H9 (cell line): ENCODE data around the gene ANKMY1. TPM values are rescaled to one million over a fixed set of nuclear protein-coding genes. Genes with fewer than 3 reads are reported as not detected.

Experiments
- DNase-seq: peaks from one replicate; pipeline ENCODE4 v3.0.0-alpha.2; 2017
- H2AFZ ChIP-seq: one replicate; pipeline ENCODE4 v1.6.1; 2013; ENCODE audit warnings: mild to moderate bottlenecking, low read length, control low read depth, moderate library complexity
- H2AK5ac ChIP-seq: 2 replicates; pipeline ENCODE4 v1.6.1; 2013; ENCODE audit warnings: low read length, control low read depth, mixed read lengths; ENCODE audit not compliant: insufficient read length
- H2BK120ac ChIP-seq: one replicate; pipeline ENCODE4 v1.6.1; 2013; ENCODE audit warnings: low read depth, mild to moderate bottlenecking, low read length, control low read depth, inconsistent platforms; ENCODE audit not compliant: poor library complexity, severe bottlenecking
- H2BK12ac ChIP-seq: 2 replicates; pipeline ENCODE4 v1.6.1; 2013; ENCODE audit warnings: low read length, control low read depth, mixed read lengths, low read depth; ENCODE audit not compliant: insufficient read length
- H2BK15ac ChIP-seq: 2 replicates; pipeline ENCODE4 v1.6.1; 2013; ENCODE audit warnings: low read depth, low read length, control low read depth
- H2BK20ac ChIP-seq: one replicate; pipeline ENCODE4 v1.6.1; 2013; ENCODE audit warnings: low read depth, mild to moderate bottlenecking, low read length, control low read depth, inconsistent platforms; ENCODE audit not compliant: poor library complexity, severe bottlenecking
- H2BK5ac ChIP-seq: 2 replicates; pipeline ENCODE4 v1.6.1; 2013; ENCODE audit warnings: low read length, control low read depth, mixed read lengths; ENCODE audit not compliant: insufficient read length
- H3K14ac ChIP-seq: 2 replicates; pipeline ENCODE4 v1.6.1; 2013; ENCODE audit warnings: low read length, control low read depth; ENCODE audit not compliant: insufficient read depth
- H3K18ac ChIP-seq: 2 replicates; pipeline ENCODE4 v1.6.1; 2013; ENCODE audit warnings: low read depth, mild to moderate bottlenecking, mixed read lengths, low read length, control low read depth; ENCODE audit not compliant: insufficient read length
- H3K23ac ChIP-seq: 2 replicates; pipeline ENCODE4 v1.6.1; 2013; ENCODE audit warnings: low read length, control low read depth, mixed read lengths, low read depth; ENCODE audit not compliant: insufficient read length
- H3K23me2 ChIP-seq: 2 replicates; pipeline ENCODE4 v1.6.1; 2013; ENCODE audit warnings: low read depth, mild to moderate bottlenecking, mixed read lengths, low read length, control low read depth; ENCODE audit not compliant: insufficient read length, poor library complexity, severe bottlenecking
- H3K27ac ChIP-seq: 2 replicates; pipeline ENCODE4 v1.5.1; 2013; ENCODE audit warnings: low read length, control low read depth, mixed read lengths, low read depth; ENCODE audit not compliant: insufficient read length
- H3K27me3 ChIP-seq: 2 replicates; pipeline ENCODE4 v1.6.1; 2013; ENCODE audit warnings: low read length, control low read depth, inconsistent platforms; ENCODE audit not compliant: insufficient read depth
- H3K4ac ChIP-seq: 2 replicates; pipeline ENCODE4 v1.6.1; 2013; ENCODE audit warnings: low read depth, mild to moderate bottlenecking, control low read depth, inconsistent platforms, low read length, moderate library complexity
- H3K4me1 ChIP-seq: 2 replicates; pipeline ENCODE4 v1.6.1; 2013; ENCODE audit warnings: low read length, control low read depth, inconsistent platforms; ENCODE audit not compliant: insufficient read depth
- H3K4me2 ChIP-seq: 2 replicates; pipeline ENCODE4 v1.6.1; 2013; ENCODE audit warnings: low read length, control low read depth, mixed read lengths; ENCODE audit not compliant: insufficient read length, insufficient read depth
- H3K56ac ChIP-seq: 2 replicates; pipeline ENCODE4 v1.6.1; 2013; ENCODE audit warnings: low read depth, mild to moderate bottlenecking, mixed read lengths, low read length, control low read depth; ENCODE audit not compliant: insufficient read length
- H3K79me1 ChIP-seq: 2 replicates; pipeline ENCODE4 v1.6.1; 2013; ENCODE audit warnings: low read depth, mild to moderate bottlenecking, moderate library complexity, low read length, control low read depth, inconsistent platforms; ENCODE audit not compliant: insufficient read depth, poor library complexity, severe bottlenecking
- H3K79me2 ChIP-seq: 2 replicates; pipeline ENCODE4 v1.6.1; 2013; ENCODE audit warnings: low read length, control low read depth, inconsistent platforms; ENCODE audit not compliant: insufficient read depth
- H3K9ac ChIP-seq: 2 replicates; pipeline ENCODE4 v1.6.1; 2013; ENCODE audit warnings: low read length, control low read depth, mixed read lengths; ENCODE audit not compliant: insufficient read length; ENCODE audit errors: extremely low read depth
- H3K9me3 ChIP-seq: one replicate; pipeline ENCODE4 v1.6.1; 2013; ENCODE audit warnings: low read depth, low read length, inconsistent platforms; ENCODE audit not compliant: control insufficient read depth
- H3T11ph ChIP-seq: one replicate; pipeline ENCODE4 v1.6.1; 2013; ENCODE audit warnings: mild to moderate bottlenecking, low read length, control low read depth, inconsistent platforms
- H4K20me1 ChIP-seq: one replicate; pipeline ENCODE4 v1.6.1; 2013; ENCODE audit not compliant: control insufficient read depth, insufficient read length, insufficient read depth
- H4K5ac ChIP-seq: 2 replicates; pipeline ENCODE4 v1.6.1; 2013; ENCODE audit warnings: low read depth, mild to moderate bottlenecking, mixed read lengths, low read length, control low read depth; ENCODE audit not compliant: insufficient read length
- H4K8ac ChIP-seq: replicated peaks from 2 replicates; pipeline ENCODE4 v1.6.1; 2013; ENCODE audit warnings: low read length, control low read depth, mixed read lengths, low read depth; ENCODE audit not compliant: insufficient read length
- H4K91ac ChIP-seq: 2 replicates; pipeline ENCODE4 v1.6.1; 2013; ENCODE audit warnings: low read depth, mild to moderate bottlenecking, moderate library complexity, mixed read lengths, low read length, control low read depth; ENCODE audit not compliant: insufficient read length
- H3K27ac Mint-ChIP-seq, 3 experiments: 2 replicates in 2 of 3; 3 replicates in 1 of 3; pipeline ENCODE4 v1.8.0; 2020 to 2021; ENCODE audit warnings: mixed read lengths in 3 of 3, mild to moderate bottlenecking in 1 of 3, moderate library complexity in 1 of 3
- H3K27me3 Mint-ChIP-seq: 2 replicates; pipeline ENCODE4 v1.8.0; 2021; ENCODE audit warnings: low read depth, mild to moderate bottlenecking, moderate library complexity, mixed read lengths
- H3K36me3 Mint-ChIP-seq, 3 experiments: 2 replicates in 2 of 3; 3 replicates in 1 of 3; pipeline ENCODE4 v1.8.0; 2020 to 2021; ENCODE audit warnings: low read depth in 3 of 3, mixed read lengths in 3 of 3; ENCODE audit not compliant: insufficient read depth in 1 of 3
- H3K4me1 Mint-ChIP-seq, 2 experiments: 2 replicates each; pipeline ENCODE4 v1.8.0; 2020; ENCODE audit warnings: mixed read lengths in 2 of 2
- H3K4me3 Mint-ChIP-seq, 2 experiments: 2 replicates in 1 of 2; 3 replicates in 1 of 2; pipeline ENCODE4 v1.8.0; 2020 to 2021; ENCODE audit warnings: mild to moderate bottlenecking in 2 of 2, mixed read lengths in 2 of 2, moderate library complexity in 1 of 2
- H3K9me3 Mint-ChIP-seq, 2 experiments: 2 replicates in 1 of 2; 3 replicates in 1 of 2; pipeline ENCODE4 v1.8.0; 2020; ENCODE audit warnings: mild to moderate bottlenecking in 2 of 2, mixed read lengths in 2 of 2, moderate library complexity in 1 of 2
- WGBS: extraction: QIAGEN DNeasy Blood & Tissue Kit; methylation state at CpG from one replicate; pipeline ENCODE4 v1.1.7; 2013; ENCODE audit warnings: missing lambda C conversion rate, low lambda C conversion rate, mixed read lengths; ENCODE audit not compliant: insufficient read length; ENCODE audit errors: extremely low coverage; 5-methylcytosine and 5-hydroxymethylcytosine counted together
- total RNA-seq: library from RNA; stranded (reverse); gene quantifications from 2 replicates; pipeline ENCODE4 v1.2.1, GENCODE V29; 2021
- TF ChIP-seq, protein P1 (sequence below): fragments of 200-600 bp; sonication (generic); conservative IDR thresholded peaks from 3 replicates; pipeline ENCODE4 v1.8.0; 2021; ENCODE audit warnings: antibody characterized with exemption, mild to moderate bottlenecking

Gene ANKMY1
- total RNA-seq, 1 experiment from 2014 or later, result 13.7 TPM

DNA sequence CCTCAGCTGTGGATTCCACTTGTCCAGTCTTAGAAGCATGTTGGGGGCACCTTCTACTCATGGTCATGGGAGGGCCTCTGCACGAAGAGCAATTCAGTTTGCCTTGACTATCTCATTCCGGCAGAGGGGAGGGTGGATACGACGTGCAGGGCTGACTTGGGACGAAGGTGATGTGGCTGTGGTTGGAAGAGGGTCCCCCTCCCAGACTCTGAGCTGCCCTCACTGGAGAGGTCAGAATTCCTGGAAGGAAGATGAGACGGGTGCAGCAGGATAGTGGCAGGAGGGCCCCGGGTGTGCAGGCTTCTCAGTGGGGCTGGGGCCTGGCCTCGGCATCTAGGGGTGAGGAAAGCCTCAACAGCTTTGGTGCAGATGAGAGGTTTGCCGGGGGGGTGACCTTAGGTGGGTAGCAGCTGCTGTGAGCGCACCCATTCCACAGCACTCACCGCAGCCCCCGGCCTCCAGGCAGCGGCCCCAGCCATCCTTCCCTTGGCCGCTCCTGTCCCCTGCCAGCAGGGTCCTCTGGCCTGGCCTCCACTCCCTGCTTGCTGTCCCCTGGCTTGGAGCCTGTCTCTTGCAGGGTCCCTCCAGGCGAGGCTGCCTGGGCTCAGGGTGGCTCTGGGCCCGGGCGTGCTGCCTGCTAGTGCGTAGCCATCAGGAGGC lies 13.7 kb upstream of the ANKMY1 start:
- peaks cover 24% of the 10 kb centered on the region for H3K27me3 Mint-ChIP-seq
- H3K9me3 Mint-ChIP-seq, result no peaks in the 10 kb centered on the region
- H3K23me2 ChIP-seq, result peaks cover 11% of the 10 kb centered on the region
- peaks cover 8 to 9% of the 10 kb centered on the region in 2 experiments for H3K4me1 Mint-ChIP-seq
- no peak overlapping the region for H3K14ac ChIP-seq
- no peak overlapping the region for H2BK20ac ChIP-seq
- no peak overlapping the region; a peak in 1 of 5 replicates for H3K4me3 Mint-ChIP-seq
- H3K36me3 Mint-ChIP-seq, result peaks cover 0 to 2% (median 0%) of the 10 kb centered on the region in 3 experiments; a peak in 1 of 7 replicates
- H3K27ac ChIP-seq, result no peak overlapping the region
- H2BK5ac ChIP-seq, result no peak overlapping the region
- no peak overlapping the region for H2BK12ac ChIP-seq
- H4K20me1 ChIP-seq, result no peaks in the 10 kb centered on the region
- H3T11ph ChIP-seq, result no peak overlapping the region
- no peaks in the 10 kb centered on the region; the same call in 1 of the 2 replicates for H3K79me2 ChIP-seq
- no peak overlapping the region for H2BK120ac ChIP-seq
- no peak overlapping the region for H3K9ac ChIP-seq
- DNase-seq, result no peak
- no peaks in the 10 kb centered on the region for H3K79me1 ChIP-seq
- H2AK5ac ChIP-seq, result no peak overlapping the region
- TF ChIP-seq, protein P1, sequence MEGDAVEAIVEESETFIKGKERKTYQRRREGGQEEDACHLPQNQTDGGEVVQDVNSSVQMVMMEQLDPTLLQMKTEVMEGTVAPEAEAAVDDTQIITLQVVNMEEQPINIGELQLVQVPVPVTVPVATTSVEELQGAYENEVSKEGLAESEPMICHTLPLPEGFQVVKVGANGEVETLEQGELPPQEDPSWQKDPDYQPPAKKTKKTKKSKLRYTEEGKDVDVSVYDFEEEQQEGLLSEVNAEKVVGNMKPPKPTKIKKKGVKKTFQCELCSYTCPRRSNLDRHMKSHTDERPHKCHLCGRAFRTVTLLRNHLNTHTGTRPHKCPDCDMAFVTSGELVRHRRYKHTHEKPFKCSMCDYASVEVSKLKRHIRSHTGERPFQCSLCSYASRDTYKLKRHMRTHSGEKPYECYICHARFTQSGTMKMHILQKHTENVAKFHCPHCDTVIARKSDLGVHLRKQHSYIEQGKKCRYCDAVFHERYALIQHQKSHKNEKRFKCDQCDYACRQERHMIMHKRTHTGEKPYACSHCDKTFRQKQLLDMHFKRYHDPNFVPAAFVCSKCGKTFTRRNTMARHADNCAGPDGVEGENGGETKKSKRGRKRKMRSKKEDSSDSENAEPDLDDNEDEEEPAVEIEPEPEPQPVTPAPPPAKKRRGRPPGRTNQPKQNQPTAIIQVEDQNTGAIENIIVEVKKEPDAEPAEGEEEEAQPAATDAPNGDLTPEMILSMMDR, result no peak
- no peaks in the 10 kb centered on the region for H3K9me3 ChIP-seq
- WGBS, result no CpG with 5 or more reads among the region's 18 CpGs
- no peak overlapping the region for H3K4ac ChIP-seq
- no peak overlapping the region for H4K5ac ChIP-seq
- no peak overlapping the region for H2AFZ ChIP-seq
- no peak overlapping the region for H3K23ac ChIP-seq
- H3K18ac ChIP-seq, result no peak overlapping the region
- H3K4me2 ChIP-seq, result no peak overlapping the region
- H4K91ac ChIP-seq, result no peak overlapping the region
- H2BK15ac ChIP-seq, result no peak overlapping the region
- no peak overlapping the region for H4K8ac ChIP-seq
- H3K27me3 ChIP-seq, result peaks cover 20% of the 10 kb centered on the region
- H3K27ac Mint-ChIP-seq, result no peak overlapping the region
- H3K56ac ChIP-seq, result no peak overlapping the region
- H3K4me1 ChIP-seq, result peaks cover 2% of the 10 kb centered on the region; the same call in 1 of the 2 replicates
